ENCODE results near the gene AP2A1. TPM values are rescaled to one million over a fixed set of nuclear protein-coding genes. Genes with fewer than 3 reads are reported as not detected.

AP2A1 gene
- total and polyA plus RNA-seq, 2 donors (not counting 1 experiment from before 2014, with no cell fraction given), result 64.2 to 95.0 TPM

DNA sequence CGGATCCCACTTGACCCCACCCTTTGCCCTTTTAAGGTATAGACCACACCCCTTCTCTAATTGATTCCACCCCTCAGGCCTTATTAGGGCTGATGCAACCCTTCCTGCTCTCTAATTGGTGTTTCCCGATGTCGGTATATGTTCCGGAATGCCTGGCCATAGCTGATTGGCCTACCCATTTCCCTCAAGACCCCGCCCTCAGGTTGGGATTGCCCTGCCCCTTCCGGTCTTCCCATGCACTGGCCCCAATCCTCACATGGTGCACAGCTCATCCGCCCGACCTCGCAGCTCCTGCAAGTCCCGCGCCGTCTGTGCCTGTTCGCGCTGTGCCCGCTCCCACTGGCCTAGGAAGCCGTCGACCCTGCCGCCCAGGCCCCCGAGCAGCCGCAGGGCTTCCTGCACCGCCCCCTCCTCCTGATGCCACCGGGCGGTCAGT is 21.8 kb upstream of the AP2A1 start:
- no peaks in the 10 kb centered on the region for H3K9me3 ChIP-seq (ENCODE audit: control insufficient read depth, insufficient read depth, low read depth, low read length)
- no peaks in the 10 kb centered on the region for H3K36me3 ChIP-seq (ENCODE audit: control insufficient read depth, insufficient read depth, low read length)
- no peak for DNase-seq (ENCODE audit: low read depth in 2 of 2)
- H3K4me3 ChIP-seq (replicated peaks in 1 of 4; ENCODE audit: control extremely low read depth in 1 of 4, insufficient read depth in 1 of 4, low read depth in 3 of 4, low read length in 4 of 4), result no peak overlapping the region
- TF ChIP-seq, protein P1, sequence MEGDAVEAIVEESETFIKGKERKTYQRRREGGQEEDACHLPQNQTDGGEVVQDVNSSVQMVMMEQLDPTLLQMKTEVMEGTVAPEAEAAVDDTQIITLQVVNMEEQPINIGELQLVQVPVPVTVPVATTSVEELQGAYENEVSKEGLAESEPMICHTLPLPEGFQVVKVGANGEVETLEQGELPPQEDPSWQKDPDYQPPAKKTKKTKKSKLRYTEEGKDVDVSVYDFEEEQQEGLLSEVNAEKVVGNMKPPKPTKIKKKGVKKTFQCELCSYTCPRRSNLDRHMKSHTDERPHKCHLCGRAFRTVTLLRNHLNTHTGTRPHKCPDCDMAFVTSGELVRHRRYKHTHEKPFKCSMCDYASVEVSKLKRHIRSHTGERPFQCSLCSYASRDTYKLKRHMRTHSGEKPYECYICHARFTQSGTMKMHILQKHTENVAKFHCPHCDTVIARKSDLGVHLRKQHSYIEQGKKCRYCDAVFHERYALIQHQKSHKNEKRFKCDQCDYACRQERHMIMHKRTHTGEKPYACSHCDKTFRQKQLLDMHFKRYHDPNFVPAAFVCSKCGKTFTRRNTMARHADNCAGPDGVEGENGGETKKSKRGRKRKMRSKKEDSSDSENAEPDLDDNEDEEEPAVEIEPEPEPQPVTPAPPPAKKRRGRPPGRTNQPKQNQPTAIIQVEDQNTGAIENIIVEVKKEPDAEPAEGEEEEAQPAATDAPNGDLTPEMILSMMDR (conservative IDR thresholded peaks at IDR 0.05 in 1 of 2, IDR thresholded peaks at IDR 0.05 in 1 of 2; ENCODE audit: low read depth in 1 of 2, low read length in 2 of 2), result no peak
- TF ChIP-seq EZH2 (IDR thresholded peaks at IDR 0.05; ENCODE audit: low read length, missing control alignments), result no peak
- H3K27me3 ChIP-seq (ENCODE audit: control insufficient read depth, insufficient read depth, low read length), result no peaks in the 10 kb centered on the region
- no peak overlapping the region for H3K27ac ChIP-seq (ENCODE audit: insufficient read depth, low read length)
- no peak overlapping the region for H3K9ac ChIP-seq (ENCODE audit: insufficient read depth, low read length)
- no peaks in the 10 kb centered on the region for H3K4me1 ChIP-seq (ENCODE audit: control insufficient read depth, extremely low read depth, insufficient read depth, low read length)
- no peak overlapping the region for H3K4me2 ChIP-seq (ENCODE audit: extremely low read depth, insufficient read depth, low read length)
- no peak overlapping the region for H2AFZ ChIP-seq (ENCODE audit: low read length)
- no peaks in the 10 kb centered on the region for H3K79me2 ChIP-seq (ENCODE audit: control insufficient read depth, insufficient read depth, low read length)
- H4K20me1 ChIP-seq (ENCODE audit: control insufficient read depth, extremely low read depth, insufficient read depth, low read length), result no peaks in the 10 kb centered on the region

DNA sequence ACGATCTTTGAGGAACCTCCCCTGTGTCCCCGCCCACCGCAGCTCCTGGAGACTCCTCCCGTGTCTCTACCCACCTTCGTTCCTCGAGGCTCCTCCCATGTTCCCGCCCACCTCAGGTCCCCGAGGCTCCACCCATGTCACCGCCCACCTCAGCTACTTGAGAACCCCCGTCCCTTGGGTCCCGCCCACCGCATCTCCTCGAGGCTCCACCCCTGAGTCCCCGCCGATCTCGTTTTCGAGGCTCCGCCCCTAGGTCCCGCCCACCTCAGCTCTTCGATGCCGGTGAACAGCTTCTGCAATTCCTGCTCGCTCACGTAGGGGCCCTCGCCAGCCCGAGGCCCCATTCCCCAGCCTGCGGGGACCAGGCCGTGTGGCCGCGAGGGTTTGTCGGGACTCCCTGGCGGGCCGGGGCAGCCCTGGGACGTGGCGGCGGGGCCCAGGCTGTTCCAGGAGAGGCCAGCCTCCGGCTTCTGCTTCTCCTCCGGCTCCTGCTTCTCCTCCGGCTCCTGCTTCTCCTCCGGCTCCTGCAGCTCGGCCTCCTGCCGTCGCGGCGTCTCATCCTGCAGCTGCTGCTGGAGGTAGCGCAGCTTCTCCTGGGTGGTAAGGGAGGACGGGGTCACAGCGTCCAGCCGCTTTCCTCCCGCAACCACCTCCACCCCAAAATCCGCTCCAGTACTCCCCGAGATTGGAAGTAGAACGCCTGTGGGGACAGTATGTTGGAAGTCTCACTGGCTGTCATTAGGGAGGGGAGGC is 20.4 kb upstream of the AP2A1 start:
- H3K4me2 ChIP-seq (ENCODE audit: extremely low read depth, insufficient read depth, low read length), result no peak overlapping the region
- DNase-seq (ENCODE audit: low read depth in 2 of 2), result peak; percentile 38 to 56

DNA sequence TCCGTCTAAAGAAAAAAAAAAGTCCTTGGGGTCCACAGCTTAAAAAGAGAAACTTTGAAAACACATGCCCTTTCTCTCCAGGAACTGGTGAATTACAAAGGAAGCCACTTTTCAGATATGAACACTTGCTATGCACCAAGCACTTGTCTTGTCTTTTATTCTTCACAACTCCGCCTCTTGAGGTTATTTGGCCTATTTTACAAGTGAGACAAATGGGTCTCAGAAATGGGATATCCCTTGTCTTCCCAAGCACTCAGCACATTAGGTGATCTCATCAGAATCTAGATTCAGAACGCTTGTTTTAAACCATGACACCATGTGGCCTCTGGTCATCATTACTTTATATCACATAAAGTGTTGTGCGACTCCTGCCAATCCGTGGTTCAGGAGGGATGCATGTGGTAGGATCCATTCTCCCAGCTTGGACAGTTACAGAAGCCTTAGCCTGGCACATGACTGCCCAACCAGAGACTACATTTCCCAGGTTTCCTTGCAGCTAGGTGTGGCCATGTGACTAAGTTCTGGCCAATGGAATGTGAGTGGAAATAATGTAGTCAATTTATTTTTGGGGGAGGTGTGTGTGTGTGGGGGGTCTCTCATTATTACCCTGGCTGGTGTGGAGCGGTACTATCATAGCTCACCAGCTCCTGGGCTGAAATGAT is 17.6 kb upstream of the AP2A1 start:
- no peak overlapping the region for H3K27ac ChIP-seq (ENCODE audit: insufficient read depth, low read length)
- TF ChIP-seq, protein P1 (conservative IDR thresholded peaks at IDR 0.05 in 1 of 2, IDR thresholded peaks at IDR 0.05 in 1 of 2; ENCODE audit: low read depth in 1 of 2, low read length in 2 of 2), result no peak
- no peaks in the 10 kb centered on the region for H3K36me3 ChIP-seq (ENCODE audit: control insufficient read depth, insufficient read depth, low read length)
- H3K4me2 ChIP-seq (ENCODE audit: extremely low read depth, insufficient read depth, low read length), result no peak overlapping the region
- no peaks in the 10 kb centered on the region for H3K9me3 ChIP-seq (ENCODE audit: control insufficient read depth, insufficient read depth, low read depth, low read length)
- H3K27me3 ChIP-seq (ENCODE audit: control insufficient read depth, insufficient read depth, low read length), result no peaks in the 10 kb centered on the region
- H4K20me1 ChIP-seq (ENCODE audit: control insufficient read depth, extremely low read depth, insufficient read depth, low read length), result no peaks in the 10 kb centered on the region
- H3K9ac ChIP-seq (ENCODE audit: insufficient read depth, low read length), result no peak overlapping the region
- no peak overlapping the region for H2AFZ ChIP-seq (ENCODE audit: low read length)
- no peak overlapping the region for H3K4me3 ChIP-seq (replicated peaks in 1 of 4; ENCODE audit: control extremely low read depth in 1 of 4, insufficient read depth in 1 of 4, low read depth in 3 of 4, low read length in 4 of 4)
- peak in 1 of 2 donors; percentile 28 for DNase-seq (ENCODE audit: low read depth in 2 of 2)
- no peaks in the 10 kb centered on the region for H3K4me1 ChIP-seq (ENCODE audit: control insufficient read depth, extremely low read depth, insufficient read depth, low read length)
- H3K79me2 ChIP-seq (ENCODE audit: control insufficient read depth, insufficient read depth, low read length), result no peaks in the 10 kb centered on the region

More for the DNA sequence above, 20.4 kb upstream of the AP2A1 start:
- Histone ChIP-seq H3K36me3 (ENCODE audit: control insufficient read depth, insufficient read depth, low read length) (no peaks in the 10 kb centered on the region), H3K79me2 (ENCODE audit: control insufficient read depth, insufficient read depth, low read length) (no peaks in the 10 kb centered on the region), H3K4me1 (ENCODE audit: control insufficient read depth, extremely low read depth, insufficient read depth, low read length) (no peaks in the 10 kb centered on the region), H3K27ac (ENCODE audit: insufficient read depth, low read length) (no peak overlapping the region), H3K9ac (ENCODE audit: insufficient read depth, low read length) (no peak overlapping the region), H3K4me3 (replicated peaks in 1 of 4; ENCODE audit: control extremely low read depth in 1 of 4, insufficient read depth in 1 of 4, low read depth in 3 of 4, low read length in 4 of 4) (no peak overlapping the region), H3K9me3 (ENCODE audit: control insufficient read depth, insufficient read depth, low read depth, low read length) (no peaks in the 10 kb centered on the region), H2AFZ (ENCODE audit: low read length) (no peak overlapping the region), H3K27me3 (ENCODE audit: control insufficient read depth, insufficient read depth, low read length) (no peaks in the 10 kb centered on the region), H4K20me1 (ENCODE audit: control insufficient read depth, extremely low read depth, insufficient read depth, low read length) (no peaks in the 10 kb centered on the region)
- no peak for TF ChIP-seq EZH2 (IDR thresholded peaks at IDR 0.05; ENCODE audit: low read length, missing control alignments)
- TF ChIP-seq, protein P1 (conservative IDR thresholded peaks at IDR 0.05 in 1 of 2, IDR thresholded peaks at IDR 0.05 in 1 of 2; ENCODE audit: low read depth in 1 of 2, low read length in 2 of 2), result no peak

Data from fibroblast of lung (primary cell).